Activated CD8-positive, alpha-beta memory T cell treated with anti-CD3 and anti-CD28 coated beads, Interleukin-2, amount 50 U/mL, for 4 hours (primary cell): Measurements from ENCODE around the gene SPTB.

Experiments
- DNase-seq: peaks from one replicate; pipeline ENCODE4 v3.0.0-alpha.2; 2020

The SPTB gene

GRCh38 chr14:64848239-64848638 lies 31.5 kb downstream of the SPTB start:
- no peak for DNase-seq

- DNase-seq = no peak
Measured at GRCh38 chr14:64846319-64846718, 33.4 kb downstream of the SPTB start.

DNA sequence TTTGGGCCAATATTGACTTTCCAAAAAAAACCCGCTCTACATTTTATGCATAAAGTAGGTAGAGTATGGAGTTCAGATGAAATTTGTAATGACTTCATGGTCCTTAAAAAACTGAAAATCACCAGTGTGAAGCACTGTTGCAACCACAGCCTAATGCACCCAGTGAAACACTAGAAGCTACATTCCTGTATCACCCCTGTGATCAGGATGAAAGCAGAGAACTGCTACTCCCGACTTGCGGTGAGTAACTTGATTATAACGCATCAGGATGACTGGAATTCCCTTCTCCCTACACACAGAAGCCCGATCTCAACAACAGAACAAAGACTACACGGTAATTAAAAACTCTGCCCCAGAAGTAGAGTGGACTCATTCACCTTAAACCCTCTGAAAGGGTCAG lies 33.8 kb downstream of the SPTB start:
- no peak for DNase-seq

DNA sequence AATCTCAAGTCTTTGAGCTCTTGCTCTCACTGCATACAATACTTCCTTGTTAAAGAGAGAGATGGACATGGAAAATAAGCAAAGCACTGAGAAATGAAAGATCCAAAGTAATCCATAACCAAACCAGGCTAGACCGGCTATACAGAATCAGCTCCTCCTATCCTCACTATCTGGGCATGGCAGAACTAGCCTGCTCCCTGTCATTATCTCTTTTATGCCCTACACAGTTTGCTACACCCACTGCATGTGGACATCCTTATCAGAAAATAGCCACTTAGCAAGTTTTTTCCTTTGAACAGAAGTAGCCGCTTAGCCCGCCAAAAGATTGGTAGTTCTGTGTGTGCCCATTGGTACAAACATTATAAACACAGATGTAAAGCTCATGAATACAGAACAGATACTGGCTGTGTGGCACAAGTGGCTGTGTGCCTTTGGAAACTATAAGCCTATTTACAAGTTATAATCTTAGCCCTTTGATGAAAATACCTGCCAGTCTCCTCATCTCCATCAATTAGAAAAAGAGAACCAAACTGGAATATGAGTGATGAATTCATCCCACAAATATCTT lies 34.7 kb downstream of the SPTB start:
- DNase-seq = no peak

GRCh38 chr14:64844272-64844671 lies 35.4 kb downstream of the SPTB start:
- no peak for DNase-seq

DNA sequence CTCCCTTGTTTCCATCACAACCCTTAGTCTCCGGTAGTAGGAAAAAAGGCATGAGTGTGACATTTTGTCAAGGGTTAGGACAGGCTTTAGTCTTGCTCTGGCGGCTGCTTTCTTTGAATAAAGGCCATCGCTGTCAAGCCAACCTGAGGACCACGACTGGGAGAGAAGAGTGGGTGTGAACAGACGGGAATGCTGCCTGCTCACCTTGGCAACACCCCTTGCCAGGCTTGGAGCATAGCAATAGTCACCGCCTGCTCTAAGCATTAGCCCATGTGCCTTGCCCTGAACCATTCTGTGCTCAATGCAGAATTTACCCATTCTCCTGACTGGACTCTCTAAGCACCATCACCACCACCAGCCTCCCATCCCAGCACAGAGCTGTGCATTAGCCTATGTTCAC lies 36.2 kb downstream of the SPTB start:
- DNase-seq = no peak

GRCh38 chr14:64841772-64842750 lies 37.6 kb downstream of the SPTB start:
- DNase-seq = no peak

- no peak for DNase-seq
Measured at GRCh38 chr14:64841121-64841651, 38.5 kb downstream of the SPTB start.

- DNase-seq = no peak
Measured at GRCh38 chr14:64838656-64839055, 41.1 kb downstream of the SPTB start.

GRCh38 chr14:64835431-64835830 lies 44.3 kb downstream of the SPTB start:
- DNase-seq = no peak

- no peak for DNase-seq
Measured at GRCh38 chr14:64834965-64835364, 44.7 kb downstream of the SPTB start.

DNA sequence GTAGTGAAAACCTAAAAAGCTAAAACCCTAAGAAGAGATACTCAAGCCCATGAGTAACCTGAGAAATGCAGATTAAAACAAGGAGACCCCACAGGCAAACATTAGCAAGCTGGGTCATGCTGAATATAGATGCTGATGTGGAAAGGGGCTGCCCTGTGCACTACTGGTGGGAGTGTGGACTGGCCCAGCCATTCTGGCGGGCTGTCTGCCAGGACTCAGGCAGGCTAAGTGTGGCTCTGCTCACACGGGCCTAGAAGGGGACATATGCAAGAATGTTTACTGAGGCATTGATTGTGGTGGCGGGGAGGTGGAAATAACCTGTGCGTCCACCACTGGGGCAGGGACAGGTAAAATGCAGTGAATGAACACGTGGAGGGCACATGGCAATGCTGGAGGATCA lies 48.3 kb downstream of the SPTB start:
- DNase-seq = no peak

- DNase-seq = no peak
Measured at GRCh38 chr14:64830961-64831360, 48.7 kb downstream of the SPTB start.

GRCh38 chr14:64828071-64828470 lies 51.6 kb downstream of the SPTB start:
- no peak for DNase-seq

DNA sequence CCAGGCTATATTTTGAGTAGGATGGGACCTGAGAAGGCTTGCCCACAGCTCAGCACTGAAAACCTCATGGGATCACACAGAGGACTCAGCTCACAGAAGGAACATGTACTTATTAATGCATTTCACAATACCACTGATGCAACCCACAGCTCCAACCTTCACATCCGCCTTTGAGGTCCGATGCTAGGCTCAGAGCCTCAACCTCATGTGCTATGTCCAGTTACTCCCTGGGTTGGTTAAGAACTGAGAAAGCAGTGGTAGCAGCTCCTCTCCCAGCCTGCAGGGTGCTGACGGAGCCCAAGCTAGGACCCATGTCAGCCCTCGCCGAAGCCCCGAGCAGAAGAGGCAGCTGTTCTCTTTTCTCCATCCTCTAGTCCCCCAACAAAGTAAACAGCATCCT lies 52.9 kb downstream of the SPTB start:
- DNase-seq = no peak

- DNase-seq = no peak
Measured at GRCh38 chr14:64826333-64826732, 53.4 kb downstream of the SPTB start.

DNA sequence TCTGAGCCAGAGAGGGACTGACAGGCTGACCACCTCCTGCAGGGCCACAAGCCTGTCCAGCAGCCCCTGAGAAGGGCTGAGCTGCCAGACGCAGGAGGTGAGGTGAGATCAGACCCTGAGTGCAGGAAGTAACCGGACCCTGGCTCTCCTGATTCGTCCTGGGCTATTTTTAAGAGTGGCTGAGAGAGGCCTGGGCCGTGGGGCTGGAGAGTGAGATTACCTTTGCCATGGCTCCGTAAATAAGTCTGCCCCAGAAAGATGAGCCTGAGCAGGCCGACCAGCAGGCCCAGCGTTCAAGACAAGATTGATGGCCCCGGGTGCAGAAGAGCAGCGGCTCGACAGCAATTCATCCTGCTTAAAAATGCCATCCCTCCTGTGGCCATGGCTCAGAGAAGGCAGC lies 54.2 kb downstream of the SPTB start:
- no peak for DNase-seq

DNA sequence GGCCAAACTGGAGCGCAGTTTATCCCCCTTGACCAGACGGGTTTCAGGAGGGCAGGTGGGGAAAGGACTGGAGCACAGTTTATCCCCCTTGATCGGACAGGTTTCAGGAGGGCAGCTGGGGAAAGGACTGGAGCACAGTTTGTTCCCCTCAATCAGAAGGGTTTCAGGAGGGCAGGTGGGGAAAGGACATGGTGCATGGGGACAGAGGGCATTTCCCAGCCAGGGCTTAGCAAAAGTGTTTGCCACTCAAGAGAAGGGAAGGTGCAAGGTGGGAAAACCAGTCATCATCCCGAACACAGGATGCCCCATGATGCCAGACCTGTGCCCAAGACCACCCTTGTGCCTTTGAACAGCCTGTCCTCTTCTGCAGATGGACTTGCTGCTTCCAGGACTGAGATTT lies 54.7 kb downstream of the SPTB start:
- DNase-seq = no peak

GRCh38 chr14:64824471-64824870 lies 55.2 kb downstream of the SPTB start:
- no peak for DNase-seq

DNA sequence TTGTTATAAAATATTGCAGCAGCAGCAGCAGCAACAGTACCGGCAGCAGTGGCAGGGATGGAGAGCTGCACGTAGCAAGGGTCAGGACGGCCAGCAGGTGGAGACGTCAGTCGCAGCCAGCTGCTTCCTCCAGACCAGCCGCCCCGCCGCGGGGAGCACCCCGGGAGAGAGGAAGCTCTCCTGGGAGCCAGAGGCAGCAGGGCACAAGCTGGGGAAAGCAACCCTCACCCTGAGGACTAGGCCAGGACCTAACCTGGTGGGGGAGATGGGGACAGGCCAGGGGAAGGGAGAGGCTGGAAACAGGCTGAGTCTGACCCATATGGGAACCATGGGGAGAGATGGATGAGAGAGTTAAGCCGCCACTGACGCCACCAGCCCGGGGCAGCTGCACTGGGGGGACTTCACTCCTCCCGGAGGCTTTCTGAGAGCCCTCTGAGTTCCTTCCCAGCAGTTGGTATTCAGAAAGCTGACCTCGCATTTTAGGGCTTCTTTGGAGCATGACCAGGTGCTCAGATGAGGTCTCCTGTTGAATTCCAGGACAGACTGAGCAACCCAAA lies 56.3 kb downstream of the SPTB start:
- DNase-seq = peak; percentile 66

- no peak for DNase-seq
Measured at GRCh38 chr14:64821651-64822050, 58.1 kb downstream of the SPTB start.

- DNase-seq = no peak
Measured at GRCh38 chr14:64818151-64818550, 61.6 kb downstream of the SPTB start.

- no peak for DNase-seq
Measured at GRCh38 chr14:64817631-64818030, 62.1 kb downstream of the SPTB start.

- no peak for DNase-seq
Measured at GRCh38 chr14:64816221-64816783, 63.4 kb downstream of the SPTB start.
